Panc1 (cell line): ENCODE data around the gene FOSL2. TPM values are rescaled to one million over a fixed set of nuclear protein-coding genes. Genes with fewer than 3 reads are reported as not detected.

ENCODE experiments used
- ATAC-seq: fragments of 200-7000 bp; cut with Tn5 transposase; 2 replicates; pipeline ENCODE4 v1.9.1; 2020; ENCODE audit warnings: mild to moderate bottlenecking, moderate library complexity
- BruUV-seq: library from RNA; stranded (reverse); fragments of 400-500 nt; replicated peaks from 2 replicates; lab custom pipeline; 2021; lab: Mats Ljungman, UMichigan
- CTCF ChIA-PET: fragments of 300-600 bp; sonication (Branson Sonifier 250); formaldehyde crosslinking; loops from one replicate; lab custom pipeline; 2022; ENCODE audit warnings: antibody characterized with exemption; lab: Charles Lee
- POLR2A ChIA-PET: fragments of 300-600 bp; sonication (Branson Sonifier 250); formaldehyde crosslinking; loops from one replicate; lab custom pipeline; 2022; ENCODE audit warnings: antibody characterized with exemption; lab: Charles Lee
- DNase-seq: peaks from one replicate; pipeline ENCODE4 v3.0.0-alpha.2; 2010; ENCODE audit warnings: low read depth, low spot score
- H3K27ac ChIP-seq: 2 replicates; pipeline ENCODE4 v1.5.1; 2011; ENCODE audit warnings: mild to moderate bottlenecking, low read length, inconsistent platforms
- H3K27me3 ChIP-seq: fragments of 200-500 bp; sonication (Bioruptor generic); 2 replicates; pipeline ENCODE4 v1.6.0; 2014; ENCODE audit warnings: low read length, inconsistent platforms; ENCODE audit not compliant: control insufficient read depth, insufficient read depth
- H3K36me3 ChIP-seq: fragments of 200-500 bp; sonication (Bioruptor generic); 2 replicates; pipeline ENCODE4 v1.5.1; 2014; ENCODE audit warnings: inconsistent platforms, mild to moderate bottlenecking, low read length, moderate library complexity; ENCODE audit not compliant: control insufficient read depth, insufficient read depth
- H3K4me1 ChIP-seq: 2 replicates; pipeline ENCODE4 v1.5.1; 2011; ENCODE audit warnings: inconsistent platforms, mild to moderate bottlenecking, low read length, moderate library complexity; ENCODE audit not compliant: control insufficient read depth, insufficient read depth
- H3K4me3 ChIP-seq, 2 experiments: 2 replicates each; pipeline ENCODE4 v1.5.1; 2011 to 2012; ENCODE audit warnings: low read depth in 2 of 2, low read length in 2 of 2, mild to moderate bottlenecking in 2 of 2, inconsistent platforms in 1 of 2, moderate library complexity in 1 of 2
- H3K9me3 ChIP-seq: fragments of 200-500 bp; sonication (Bioruptor generic); 2 replicates; pipeline ENCODE4 v1.5.1; 2014; ENCODE audit warnings: low read depth, mild to moderate bottlenecking, inconsistent platforms, low read length, moderate library complexity; ENCODE audit not compliant: control insufficient read depth, insufficient read depth
- CTCF ChIP-seq: fragments of 450-650 bp; IDR thresholded peaks from 2 replicates; pipeline ENCODE4 v1.5.1; 2017; ENCODE audit warnings: mild to moderate bottlenecking
- POLR2AphosphoS5 ChIP-seq: IDR thresholded peaks from 2 replicates; pipeline ENCODE4 v1.6.1; 2012; ENCODE audit warnings: mild to moderate bottlenecking, low read depth, low read length, moderate library complexity
- SIN3A ChIP-seq: IDR thresholded peaks from 2 replicates; pipeline ENCODE4 v1.6.1; 2012; ENCODE audit warnings: low read depth, mild to moderate bottlenecking, low read length, moderate library complexity, borderline replicate concordance; ENCODE audit not compliant: insufficient read depth
- TCF7L2 ChIP-seq: IDR thresholded peaks from 2 replicates; pipeline ENCODE4 v1.6.1; 2011; ENCODE audit warnings: mild to moderate bottlenecking, low read depth, low read length, inconsistent platforms
- in situ Hi-C: cut with HindIII; loops from 2 replicates; pipeline ENCODE4 v1.10.0; 2016; ENCODE audit warnings: low sequenced_read_pairs, low pct_unique_long_range_greater_than_20kb
- intact Hi-C: fragments of 100-400 bp; cut with micrococcal nuclease; formaldehyde crosslinking; loops from one replicate; pipeline ENCODE4 v1.10.0; 2022; ENCODE audit not compliant: unreplicated experiment
- total RNA-seq: library from RNA; stranded (reverse); gene quantifications from one replicate; pipeline ENCODE4 v1.2.1, GENCODE V29; 2021; ENCODE audit not compliant: unreplicated experiment
- TF ChIP-seq, protein P1 (sequence below), 2 experiments: IDR thresholded peaks; 2 replicates each; pipeline ENCODE4 v1.6.1; 2011 to 2012; ENCODE audit warnings: low read depth in 2 of 2, control low read depth in 1 of 2, low read length in 1 of 2, mild to moderate bottlenecking in 1 of 2, moderate library complexity in 1 of 2; ENCODE audit not compliant: insufficient read depth in 1 of 2

Gene FOSL2
- total RNA-seq, 1 experiment from 2014 or later, result 29.0 TPM

- DNase-seq (no peak), ATAC-seq (no peak)
- H3K36me3 ChIP-seq, result no peaks in the 10 kb centered on the region; the same call in none of the 2 replicates
- H3K27ac ChIP-seq, result no peak overlapping the region
- intact Hi-C loops, result no loop called here
- no peaks in the 10 kb centered on the region for H3K9me3 ChIP-seq
- ChIA-PET CTCF (interaction anchor here (0.6 kb wide), 1 partner anchor 679 kb away, joined by 3 read pairs; no protein-coding TSS in a partner anchor), POLR2A (interaction anchor here (0.5 to 0.7 kb wide), 4 partner anchors 24 to 467 kb away, joined by 3 to 7 read pairs (median 4); no protein-coding TSS in a partner anchor)
- no TSS peak for BruUV-seq
- no peaks in the 10 kb centered on the region for H3K27me3 ChIP-seq
- in situ Hi-C loops, result no loop called here
- no peak overlapping the region for H3K4me3 ChIP-seq
- no peak for TF ChIP-seq POLR2AphosphoS5
- no peak for TF ChIP-seq SIN3A
- TF ChIP-seq TCF7L2, result no peak
- no peak for TF ChIP-seq CTCF
- TF ChIP-seq, protein P1, sequence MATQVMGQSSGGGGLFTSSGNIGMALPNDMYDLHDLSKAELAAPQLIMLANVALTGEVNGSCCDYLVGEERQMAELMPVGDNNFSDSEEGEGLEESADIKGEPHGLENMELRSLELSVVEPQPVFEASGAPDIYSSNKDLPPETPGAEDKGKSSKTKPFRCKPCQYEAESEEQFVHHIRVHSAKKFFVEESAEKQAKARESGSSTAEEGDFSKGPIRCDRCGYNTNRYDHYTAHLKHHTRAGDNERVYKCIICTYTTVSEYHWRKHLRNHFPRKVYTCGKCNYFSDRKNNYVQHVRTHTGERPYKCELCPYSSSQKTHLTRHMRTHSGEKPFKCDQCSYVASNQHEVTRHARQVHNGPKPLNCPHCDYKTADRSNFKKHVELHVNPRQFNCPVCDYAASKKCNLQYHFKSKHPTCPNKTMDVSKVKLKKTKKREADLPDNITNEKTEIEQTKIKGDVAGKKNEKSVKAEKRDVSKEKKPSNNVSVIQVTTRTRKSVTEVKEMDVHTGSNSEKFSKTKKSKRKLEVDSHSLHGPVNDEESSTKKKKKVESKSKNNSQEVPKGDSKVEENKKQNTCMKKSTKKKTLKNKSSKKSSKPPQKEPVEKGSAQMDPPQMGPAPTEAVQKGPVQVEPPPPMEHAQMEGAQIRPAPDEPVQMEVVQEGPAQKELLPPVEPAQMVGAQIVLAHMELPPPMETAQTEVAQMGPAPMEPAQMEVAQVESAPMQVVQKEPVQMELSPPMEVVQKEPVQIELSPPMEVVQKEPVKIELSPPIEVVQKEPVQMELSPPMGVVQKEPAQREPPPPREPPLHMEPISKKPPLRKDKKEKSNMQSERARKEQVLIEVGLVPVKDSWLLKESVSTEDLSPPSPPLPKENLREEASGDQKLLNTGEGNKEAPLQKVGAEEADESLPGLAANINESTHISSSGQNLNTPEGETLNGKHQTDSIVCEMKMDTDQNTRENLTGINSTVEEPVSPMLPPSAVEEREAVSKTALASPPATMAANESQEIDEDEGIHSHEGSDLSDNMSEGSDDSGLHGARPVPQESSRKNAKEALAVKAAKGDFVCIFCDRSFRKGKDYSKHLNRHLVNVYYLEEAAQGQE (IDR thresholded peaks at IDR 0.05; ENCODE audit: insufficient read depth in 1 of 2, low read depth in 2 of 2, low read length in 1 of 2), result no peak
- peaks cover 36% of the 10 kb centered on the region for H3K4me1 ChIP-seq
Measured at GRCh38 chr2:28401411-28401810, 8.8 kb downstream of the FOSL2 start.

DNA sequence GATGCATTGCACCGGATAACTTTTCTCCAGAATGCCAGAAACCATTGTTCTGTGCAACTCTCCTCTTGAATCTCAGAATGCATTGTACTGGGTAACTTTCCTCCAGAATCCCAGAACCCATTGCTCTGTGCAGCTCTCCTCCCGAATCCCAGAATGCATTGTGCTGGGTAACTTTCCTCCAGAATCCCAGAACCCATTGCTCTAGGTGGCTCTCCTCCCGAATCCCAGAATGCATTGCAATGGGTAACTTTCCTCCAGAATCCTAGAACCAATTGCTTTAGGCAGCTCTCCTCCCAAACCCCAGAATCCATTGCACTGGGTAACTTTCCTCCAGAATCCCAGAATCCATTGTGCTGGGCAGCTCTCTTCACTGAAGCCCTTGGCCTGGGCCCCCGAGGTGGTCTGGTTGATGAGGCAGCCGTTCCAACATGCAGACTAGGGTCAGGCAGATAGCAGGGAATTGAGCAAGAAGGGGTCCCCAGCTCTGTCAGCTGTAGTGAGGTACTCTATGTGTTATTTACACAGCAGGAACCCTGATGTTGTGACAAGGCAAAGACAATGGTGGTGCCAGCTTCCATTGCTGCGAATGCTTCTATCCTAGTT lies 9.4 kb downstream of the FOSL2 start:
- intact Hi-C loops (no loop called here), in situ Hi-C loops (no loop called here)
- no peak for ATAC-seq
- Histone ChIP-seq H3K27me3 (no peaks in the 10 kb centered on the region), H3K9me3 (no peaks in the 10 kb centered on the region), H3K4me1 (peaks cover 30% of the 10 kb centered on the region), H3K4me3 (no peak overlapping the region), H3K36me3 (no peaks in the 10 kb centered on the region; the same call in none of the 2 replicates), H3K27ac (no peak overlapping the region)
- ChIA-PET POLR2A (interaction anchor here (0.6 kb wide), 1 partner anchor 23 kb away, joined by 4 read pairs; no protein-coding TSS in a partner anchor), CTCF (no interaction called here)
- TF ChIP-seq TCF7L2, result no peak
- TF ChIP-seq POLR2AphosphoS5, result no peak
- TF ChIP-seq SIN3A, result no peak
- DNase-seq, result no peak
- BruUV-seq, result no TSS peak
